Endothelial cell of umbilical vein (primary cell): ENCODE data around the gene MTFR1L. TPM values are rescaled to one million over a fixed set of nuclear protein-coding genes. Genes with fewer than 3 reads are reported as not detected.

ENCODE experiments used
- BruUV-seq: library from RNA; stranded (reverse); fragments of 400-500 nt; replicated peaks from 2 replicates; lab custom pipeline; 2021; lab: Mats Ljungman, UMichigan
- CTCF ChIA-PET: fragments of 300-600, 350-600 bp; sonication (Branson Sonifier 250); formaldehyde crosslinking; loops from one replicate; lab custom pipeline; 2021; ENCODE audit warnings: antibody characterized with exemption, inconsistent platforms; lab: Charles Lee
- POLR2A ChIA-PET: fragments of 300-600, 350-600 bp; sonication (Branson Sonifier 250); formaldehyde crosslinking; loops from one replicate; lab custom pipeline; 2021; ENCODE audit warnings: antibody characterized with exemption, inconsistent platforms; lab: Charles Lee
- DNase-seq: peaks from one replicate; pipeline ENCODE4 v3.0.0-alpha.2; 2011; ENCODE audit warnings: low read depth, low spot score
- FAIRE-seq: peaks from 2 replicates; lab custom pipeline; 2011; peaks lifted over from hg19 to GRCh38; lab: Jason Lieb, UNC
- H2AFZ ChIP-seq: 2 replicates; pipeline ENCODE4 v1.6.0; 2012; ENCODE audit warnings: low read depth, low read length, control low read depth, inconsistent platforms
- H3K27ac ChIP-seq: 2 replicates; pipeline ENCODE4 v1.5.1; 2011; ENCODE audit warnings: low read depth, mild to moderate bottlenecking, control low read depth, low read length, moderate library complexity; ENCODE audit not compliant: insufficient read depth
- H3K27me3 ChIP-seq, 2 experiments: 2 replicates each; pipeline versions ENCODE4 v1.6.0 to v1.6.1; 2011; ENCODE audit warnings: low read length in 2 of 2, mixed read lengths in 1 of 2; ENCODE audit not compliant: control insufficient read depth in 2 of 2, insufficient read depth in 2 of 2
- H3K36me3 ChIP-seq, 2 experiments: 2 replicates in 1 of 2; 3 replicates in 1 of 2; pipeline ENCODE4 v1.5.1; 2011; ENCODE audit warnings: low read length in 2 of 2, mild to moderate bottlenecking in 1 of 2, moderate library complexity in 1 of 2; ENCODE audit not compliant: control insufficient read depth in 2 of 2, insufficient read depth in 2 of 2; ENCODE audit errors: extremely low read depth in 1 of 2
- H3K4me1 ChIP-seq: 3 replicates; pipeline ENCODE4 v1.5.1; 2011; ENCODE audit warnings: mild to moderate bottlenecking, low read length; ENCODE audit not compliant: control insufficient read depth, insufficient read depth; ENCODE audit errors: extremely low read depth
- H3K4me2 ChIP-seq: 2 replicates; pipeline ENCODE4 v1.6.1; 2011; ENCODE audit warnings: low read length, control low read depth, mixed read lengths; ENCODE audit not compliant: insufficient read depth
- H3K4me3 ChIP-seq, 3 experiments: fragments of 200-600 bp in 1 of 3; sonication (generic), shearing (Covaris generic) in 1 of 3; replicated peaks in 1 of 3; 2 replicates each; pipeline ENCODE4 v1.5.1; 2011 to 2016; ENCODE audit warnings: control low read depth in 3 of 3, low read length in 3 of 3, mild to moderate bottlenecking in 2 of 3, inconsistent platforms in 1 of 3, low read depth in 1 of 3, moderate library complexity in 1 of 3; ENCODE audit not compliant: insufficient read depth in 1 of 3
- H3K79me2 ChIP-seq: 2 replicates; pipeline ENCODE4 v1.6.0; 2012; ENCODE audit warnings: low read length, inconsistent platforms; ENCODE audit not compliant: control insufficient read depth, insufficient read depth
- H3K9ac ChIP-seq: replicated peaks from 2 replicates; pipeline ENCODE3; 2011; ENCODE audit warnings: low read length, control low read depth; ENCODE audit not compliant: insufficient read depth; ENCODE audit errors: extremely low read depth
- H3K9me1 ChIP-seq: replicated peaks from 3 replicates; pipeline ENCODE4 v1.6.0; 2011; ENCODE audit warnings: mild to moderate bottlenecking, low read length; ENCODE audit not compliant: control insufficient read depth, insufficient read depth; ENCODE audit errors: extremely low read depth
- H3K9me3 ChIP-seq: replicated peaks from 2 replicates; pipeline ENCODE4 v1.5.1; 2012; ENCODE audit warnings: low read length, inconsistent platforms; ENCODE audit not compliant: control insufficient read depth, insufficient read depth
- H4K20me1 ChIP-seq: replicated peaks from 2 replicates; pipeline ENCODE3; 2011; ENCODE audit warnings: mild to moderate bottlenecking, low read length; ENCODE audit not compliant: control insufficient read depth, insufficient read depth; ENCODE audit errors: extremely low read depth
- EZH2 ChIP-seq: IDR thresholded peaks from 2 replicates; pipeline ENCODE4 v1.6.1; 2012; ENCODE audit warnings: borderline replicate concordance, low read depth, mild to moderate bottlenecking, moderate library complexity, low read length, inconsistent platforms; ENCODE audit not compliant: severe bottlenecking
- FOS ChIP-seq: IDR thresholded peaks from 2 replicates; pipeline ENCODE4 v1.6.1; 2011; ENCODE audit warnings: mild to moderate bottlenecking, low read length, moderate library complexity, borderline replicate concordance; ENCODE audit not compliant: insufficient read depth
- GATA2 ChIP-seq: IDR thresholded peaks from 2 replicates; pipeline ENCODE4 v1.7.0; 2011; ENCODE audit warnings: low read depth, mild to moderate bottlenecking, moderate library complexity, mixed read lengths, low read length; ENCODE audit not compliant: insufficient read length, insufficient read depth
- JUN ChIP-seq: IDR thresholded peaks from 2 replicates; pipeline ENCODE4 v1.6.1; 2011; ENCODE audit warnings: borderline replicate concordance, low read depth; ENCODE audit not compliant: insufficient read length, insufficient read depth
- MYC ChIP-seq: IDR thresholded peaks from one replicate; pipeline ENCODE4 v1.6.1; 2011; ENCODE audit warnings: mild to moderate bottlenecking, low read depth, low read length
- POLR2A ChIP-seq: IDR thresholded peaks from 2 replicates; pipeline ENCODE4 v1.6.1; 2012; ENCODE audit warnings: low read depth, mild to moderate bottlenecking, control low read depth, low read length
- POLR2AphosphoS5 ChIP-seq: IDR thresholded peaks from 2 replicates; pipeline ENCODE4 v1.6.1; 2012; ENCODE audit warnings: low read depth, mild to moderate bottlenecking, control low read depth, low read length, moderate library complexity; ENCODE audit not compliant: insufficient read depth
- dilution Hi-C: fragments of 300-500 bp; cut with MboI; formaldehyde crosslinking; loops from one replicate; pipeline ENCODE4 v1.15.0; 2019; ENCODE audit warnings: low sequenced_read_pairs; ENCODE audit not compliant: extremely low pct_ligation_motif_present
- intact Hi-C: fragments of 100-400 bp; cut with micrococcal nuclease; formaldehyde crosslinking; loops from one replicate; pipeline ENCODE4 v1.10.0; 2022
- polyA plus RNA-seq, 4 experiments: library from polyadenylated mRNA; depleted of rRNA in 3 of 4; stranded (reverse) in 3 of 4; unstranded in 1 of 4; fragments of >200 nt; gene quantifications; 2 replicates each; pipeline versions ENCODE4 v1.2.1 to v1.2.3, GENCODE V29; 2011 to 2012; ENCODE audit warnings: missing spikeins in 1 of 4
- total RNA-seq: library from RNA; stranded (reverse); gene quantifications from 2 replicates; pipeline ENCODE4 v1.2.3, GENCODE V29; 2021
- TF ChIP-seq, protein P1 (sequence below), 2 donors: IDR thresholded peaks; 1 replicate in 1 of 2; 2 replicates in 1 of 2; pipeline ENCODE4 v1.5.1; 2011; ENCODE audit warnings: low read length in 2 of 2, mild to moderate bottlenecking in 2 of 2, moderate library complexity in 2 of 2, control low read depth in 1 of 2, inconsistent platforms in 1 of 2, low read depth in 1 of 2; ENCODE audit not compliant: insufficient read depth in 1 of 2; ENCODE audit errors: extremely low read depth in 1 of 2
- TF ChIP-seq, protein P2 (sequence below): IDR thresholded peaks from 2 replicates; pipeline ENCODE4 v1.6.1; 2011; ENCODE audit not compliant: insufficient read depth, insufficient read length

MTFR1L gene
- total and polyA plus RNA-seq, 2 donors (not counting 3 experiments of a cell fraction or from before 2014, with no cell fraction given): 34.8 to 45.5 TPM

DNA sequence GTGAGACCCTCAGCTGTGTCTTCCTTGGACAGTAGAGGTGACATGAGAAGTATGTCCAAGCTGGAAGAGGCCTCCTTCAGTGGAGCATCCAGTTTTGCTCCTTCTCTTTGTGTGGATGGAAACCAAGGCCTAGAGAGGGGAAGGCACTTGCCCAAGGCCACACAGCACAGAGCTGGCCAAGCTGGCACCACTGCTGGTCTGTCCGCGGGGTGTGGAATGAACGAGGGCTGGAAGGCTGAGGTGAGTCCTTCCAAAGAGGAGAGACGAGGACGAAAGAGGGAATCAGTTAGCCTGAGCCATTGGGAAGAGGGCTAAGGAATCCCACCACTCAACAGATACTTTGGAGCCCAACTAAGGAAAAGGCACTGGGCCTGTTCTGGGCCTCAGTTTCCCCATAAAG lies 47.6 kb upstream of the MTFR1L start:
- H3K79me2 ChIP-seq: no peaks in the 10 kb centered on the region
- H3K4me1 ChIP-seq: no peaks in the 10 kb centered on the region
- no peak overlapping the region for H3K4me3 ChIP-seq
- H3K4me2 ChIP-seq: no peak overlapping the region
- H2AFZ ChIP-seq: no peak overlapping the region
- no peaks in the 10 kb centered on the region for H3K36me3 ChIP-seq
- no peak overlapping the region for H3K27ac ChIP-seq
- CTCF ChIA-PET: no interaction called here
- TF ChIP-seq, protein P1, sequence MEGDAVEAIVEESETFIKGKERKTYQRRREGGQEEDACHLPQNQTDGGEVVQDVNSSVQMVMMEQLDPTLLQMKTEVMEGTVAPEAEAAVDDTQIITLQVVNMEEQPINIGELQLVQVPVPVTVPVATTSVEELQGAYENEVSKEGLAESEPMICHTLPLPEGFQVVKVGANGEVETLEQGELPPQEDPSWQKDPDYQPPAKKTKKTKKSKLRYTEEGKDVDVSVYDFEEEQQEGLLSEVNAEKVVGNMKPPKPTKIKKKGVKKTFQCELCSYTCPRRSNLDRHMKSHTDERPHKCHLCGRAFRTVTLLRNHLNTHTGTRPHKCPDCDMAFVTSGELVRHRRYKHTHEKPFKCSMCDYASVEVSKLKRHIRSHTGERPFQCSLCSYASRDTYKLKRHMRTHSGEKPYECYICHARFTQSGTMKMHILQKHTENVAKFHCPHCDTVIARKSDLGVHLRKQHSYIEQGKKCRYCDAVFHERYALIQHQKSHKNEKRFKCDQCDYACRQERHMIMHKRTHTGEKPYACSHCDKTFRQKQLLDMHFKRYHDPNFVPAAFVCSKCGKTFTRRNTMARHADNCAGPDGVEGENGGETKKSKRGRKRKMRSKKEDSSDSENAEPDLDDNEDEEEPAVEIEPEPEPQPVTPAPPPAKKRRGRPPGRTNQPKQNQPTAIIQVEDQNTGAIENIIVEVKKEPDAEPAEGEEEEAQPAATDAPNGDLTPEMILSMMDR (IDR thresholded peaks at IDR 0.05; ENCODE audit: extremely low read depth in 1 of 2, insufficient read depth in 1 of 2, low read depth in 1 of 2, low read length in 2 of 2): no peak
- TF ChIP-seq EZH2 (no peak), JUN (no peak), MYC (no peak), POLR2AphosphoS5 (no peak), POLR2A (no peak), FOS (no peak), GATA2 (no peak)
- TF ChIP-seq, protein P2, sequence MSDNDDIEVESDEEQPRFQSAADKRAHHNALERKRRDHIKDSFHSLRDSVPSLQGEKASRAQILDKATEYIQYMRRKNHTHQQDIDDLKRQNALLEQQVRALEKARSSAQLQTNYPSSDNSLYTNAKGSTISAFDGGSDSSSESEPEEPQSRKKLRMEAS: no peak
- no peaks in the 10 kb centered on the region for H3K27me3 ChIP-seq
- POLR2A ChIA-PET: no interaction called here
- H3K9me1 ChIP-seq: no peaks in the 10 kb centered on the region
- DNase-seq (no peak), FAIRE-seq (no peak)
- BruUV-seq: no TSS peak
- dilution Hi-C loops: no loop called here
- H4K20me1 ChIP-seq: no peaks in the 10 kb centered on the region
- H3K9ac ChIP-seq: no peak overlapping the region
- H3K9me3 ChIP-seq: no peaks in the 10 kb centered on the region
- intact Hi-C loops: no loop called here
